NCI-H774 (cell line): ENCODE data around the gene FIGNL1.

Experiments
- DNase-seq: peaks from one replicate; lab custom pipeline; 2025; lab: John Stamatoyannopoulos, UW

The FIGNL1 gene

GRCh38 chr7:50449881-50450589 is at the start of gene FIGNL1:
Gene FIGNL1, minus strand, starts transcription at chr7:50450350. Its CDS starts 3,063 bp downstream, at chr7:50447287.
- peak; percentile 84 for DNase-seq

GRCh38 chr7:50499092-50499491 is 48.9 kb upstream of the FIGNL1 start:
- DNase-seq, result no peak

GRCh38 chr7:50497968-50498367 is 47.8 kb upstream of the FIGNL1 start:
- DNase-seq, result no peak

- no peak for DNase-seq
Measured at GRCh38 chr7:50497068-50497642, 47.0 kb upstream of the FIGNL1 start.

- DNase-seq, result no peak
Measured at GRCh38 chr7:50496569-50496968, 46.4 kb upstream of the FIGNL1 start.

GRCh38 chr7:50495746-50496145 is 45.6 kb upstream of the FIGNL1 start:
- no peak for DNase-seq

GRCh38 chr7:50492770-50493519 is 42.8 kb upstream of the FIGNL1 start:
- no peak for DNase-seq

- no peak for DNase-seq
Measured at GRCh38 chr7:50491943-50492342, 41.8 kb upstream of the FIGNL1 start.

GRCh38 chr7:50491209-50491608 is 41.1 kb upstream of the FIGNL1 start:
- no peak for DNase-seq

GRCh38 chr7:50488379-50488778 is 38.2 kb upstream of the FIGNL1 start:
- DNase-seq, result no peak

GRCh38 chr7:50486512-50486911 is 36.4 kb upstream of the FIGNL1 start:
- no peak for DNase-seq

- no peak for DNase-seq
Measured at GRCh38 chr7:50481867-50482266, 31.7 kb upstream of the FIGNL1 start.

GRCh38 chr7:50480797-50481196 is 30.6 kb upstream of the FIGNL1 start:
- DNase-seq, result no peak

- no peak for DNase-seq
Measured at GRCh38 chr7:50479743-50480517, 29.8 kb upstream of the FIGNL1 start.

- DNase-seq, result peak; percentile 8
Measured at GRCh38 chr7:50477640-50478039, 27.5 kb upstream of the FIGNL1 start.

- no peak for DNase-seq
Measured at GRCh38 chr7:50476953-50477625, 26.9 kb upstream of the FIGNL1 start.

- DNase-seq, result no peak
Measured at GRCh38 chr7:50475340-50475739, 25.2 kb upstream of the FIGNL1 start.

GRCh38 chr7:50474382-50475160 is 24.4 kb upstream of the FIGNL1 start:
- no peak for DNase-seq

- DNase-seq, result no peak
Measured at GRCh38 chr7:50473531-50473930, 23.4 kb upstream of the FIGNL1 start.

- no peak for DNase-seq
Measured at GRCh38 chr7:50472427-50472826, 22.3 kb upstream of the FIGNL1 start.

GRCh38 chr7:50471970-50472369 is 21.8 kb upstream of the FIGNL1 start:
- no peak for DNase-seq
